ENCODE results near the gene HSF4.

HSF4 gene

DNA sequence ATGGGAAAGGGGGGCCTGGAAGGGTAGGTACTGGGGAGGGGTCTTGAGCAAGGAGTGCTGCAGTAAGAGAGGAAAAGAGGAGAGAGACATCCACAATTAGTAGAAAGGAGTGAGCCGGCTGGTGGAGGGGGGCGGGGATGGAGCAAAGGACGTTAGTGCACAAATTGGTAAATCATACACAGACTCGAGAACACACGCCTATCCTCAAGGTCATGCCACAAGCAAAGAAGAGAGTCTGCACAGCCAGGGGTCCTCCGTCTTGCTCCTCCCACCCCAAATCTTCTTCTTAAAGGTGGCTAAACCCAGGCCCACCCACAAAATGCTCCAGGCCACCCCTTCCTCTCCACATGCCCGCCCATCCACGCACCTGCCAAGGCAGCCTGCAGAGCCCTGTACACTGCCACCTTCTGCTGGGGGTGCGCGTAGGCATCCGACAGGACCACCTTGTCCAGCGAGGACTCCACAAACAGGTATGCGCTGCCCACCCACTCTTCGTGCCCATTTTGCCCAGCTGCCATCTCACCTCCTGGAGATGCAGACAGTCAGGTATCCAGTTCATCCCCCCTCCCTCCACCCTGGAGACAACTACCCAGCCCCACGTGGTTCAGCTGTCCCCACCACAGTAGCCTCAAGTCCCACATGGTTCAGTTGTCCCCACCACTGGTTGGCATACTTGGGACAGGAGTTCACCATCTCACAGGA is 8.3 kb upstream of the HSF4 start:
- Histone ChIP-seq H3K4me2 (ENCODE audit: low read depth, low read length, poor library complexity, severe bottlenecking) (no peak overlapping the region), H3K4me3 (ENCODE audit: low read length, poor library complexity, severe bottlenecking) (no peak overlapping the region), H3K79me2 (ENCODE audit: insufficient read depth, low read length) (peaks cover 5% of the 10 kb centered on the region; the same call in 1 of the 2 replicates), H3K9me3 (ENCODE audit: insufficient read depth, low read depth, low read length) (no peaks in the 10 kb centered on the region), H3K27me3 (ENCODE audit: insufficient read depth, low read length, poor library complexity, severe bottlenecking) (no peaks in the 10 kb centered on the region), H3K4me1 (ENCODE audit: insufficient read depth, low read length, poor library complexity, severe bottlenecking) (peaks cover 14% of the 10 kb centered on the region), H3K9ac (ENCODE audit: low read depth, low read length, poor library complexity, severe bottlenecking) (no peak overlapping the region), H2AFZ (ENCODE audit: low read length) (no peak overlapping the region), H3F3A (ENCODE audit: low read depth) (no peaks in the 10 kb centered on the region), H4K20me1 (ENCODE audit: insufficient read depth, low read length, poor library complexity, severe bottlenecking) (peaks cover 6% of the 10 kb centered on the region), H3K36me3 (ENCODE audit: insufficient read depth, low read length) (no peaks in the 10 kb centered on the region), H3K9me2 (replicated peaks; ENCODE audit: low read depth, low read length) (no peaks in the 10 kb centered on the region)
- TF ChIP-seq, protein P1, sequence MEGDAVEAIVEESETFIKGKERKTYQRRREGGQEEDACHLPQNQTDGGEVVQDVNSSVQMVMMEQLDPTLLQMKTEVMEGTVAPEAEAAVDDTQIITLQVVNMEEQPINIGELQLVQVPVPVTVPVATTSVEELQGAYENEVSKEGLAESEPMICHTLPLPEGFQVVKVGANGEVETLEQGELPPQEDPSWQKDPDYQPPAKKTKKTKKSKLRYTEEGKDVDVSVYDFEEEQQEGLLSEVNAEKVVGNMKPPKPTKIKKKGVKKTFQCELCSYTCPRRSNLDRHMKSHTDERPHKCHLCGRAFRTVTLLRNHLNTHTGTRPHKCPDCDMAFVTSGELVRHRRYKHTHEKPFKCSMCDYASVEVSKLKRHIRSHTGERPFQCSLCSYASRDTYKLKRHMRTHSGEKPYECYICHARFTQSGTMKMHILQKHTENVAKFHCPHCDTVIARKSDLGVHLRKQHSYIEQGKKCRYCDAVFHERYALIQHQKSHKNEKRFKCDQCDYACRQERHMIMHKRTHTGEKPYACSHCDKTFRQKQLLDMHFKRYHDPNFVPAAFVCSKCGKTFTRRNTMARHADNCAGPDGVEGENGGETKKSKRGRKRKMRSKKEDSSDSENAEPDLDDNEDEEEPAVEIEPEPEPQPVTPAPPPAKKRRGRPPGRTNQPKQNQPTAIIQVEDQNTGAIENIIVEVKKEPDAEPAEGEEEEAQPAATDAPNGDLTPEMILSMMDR (conservative IDR thresholded peaks at IDR 0.05; ENCODE audit: low read length): 0 out of 2 replicates have a peak, but pooled peaks have one; percentile 23
- no peak for TF ChIP-seq EZH2phosphoT487 (IDR thresholded peaks at IDR 0.05; ENCODE audit: borderline replicate concordance)

DNA sequence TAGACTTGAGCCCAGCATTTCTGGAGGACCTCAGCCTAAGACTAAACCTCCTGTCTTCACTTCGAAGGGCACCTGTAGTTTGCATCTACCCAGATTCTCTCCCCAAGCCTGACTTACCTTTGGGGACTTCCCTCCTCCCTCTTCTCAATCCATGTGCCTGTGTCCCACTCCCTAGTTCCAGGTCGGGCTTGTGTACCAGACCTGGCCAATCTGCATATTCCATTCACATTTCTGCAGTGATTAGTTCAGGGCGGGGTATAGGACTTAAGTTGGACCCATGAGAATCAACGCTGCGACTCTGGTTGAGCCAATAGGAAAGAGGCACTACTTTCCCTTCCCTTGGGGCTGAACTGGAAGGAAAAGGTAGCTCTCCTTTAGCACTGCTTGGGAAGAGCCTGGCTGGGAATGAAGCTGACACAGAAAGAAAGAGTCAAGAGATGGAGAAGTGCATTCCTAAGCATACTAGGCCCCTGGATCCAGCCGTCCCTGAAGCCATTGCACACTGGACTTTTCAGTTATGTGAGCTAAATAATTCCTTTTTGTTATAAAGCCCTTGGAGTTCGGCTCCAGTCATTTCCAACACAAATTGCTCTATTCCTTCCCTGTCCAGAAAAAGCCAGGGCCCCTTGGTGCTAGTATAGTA is 7.3 kb upstream of the HSF4 start:
- peaks cover 14% of the 10 kb centered on the region for H3K4me1 ChIP-seq (ENCODE audit: insufficient read depth, low read length, poor library complexity, severe bottlenecking)
- peaks cover 6% of the 10 kb centered on the region for H4K20me1 ChIP-seq (ENCODE audit: insufficient read depth, low read length, poor library complexity, severe bottlenecking)
- no peaks in the 10 kb centered on the region for H3K27me3 ChIP-seq (ENCODE audit: insufficient read depth, low read length, poor library complexity, severe bottlenecking)

DNA sequence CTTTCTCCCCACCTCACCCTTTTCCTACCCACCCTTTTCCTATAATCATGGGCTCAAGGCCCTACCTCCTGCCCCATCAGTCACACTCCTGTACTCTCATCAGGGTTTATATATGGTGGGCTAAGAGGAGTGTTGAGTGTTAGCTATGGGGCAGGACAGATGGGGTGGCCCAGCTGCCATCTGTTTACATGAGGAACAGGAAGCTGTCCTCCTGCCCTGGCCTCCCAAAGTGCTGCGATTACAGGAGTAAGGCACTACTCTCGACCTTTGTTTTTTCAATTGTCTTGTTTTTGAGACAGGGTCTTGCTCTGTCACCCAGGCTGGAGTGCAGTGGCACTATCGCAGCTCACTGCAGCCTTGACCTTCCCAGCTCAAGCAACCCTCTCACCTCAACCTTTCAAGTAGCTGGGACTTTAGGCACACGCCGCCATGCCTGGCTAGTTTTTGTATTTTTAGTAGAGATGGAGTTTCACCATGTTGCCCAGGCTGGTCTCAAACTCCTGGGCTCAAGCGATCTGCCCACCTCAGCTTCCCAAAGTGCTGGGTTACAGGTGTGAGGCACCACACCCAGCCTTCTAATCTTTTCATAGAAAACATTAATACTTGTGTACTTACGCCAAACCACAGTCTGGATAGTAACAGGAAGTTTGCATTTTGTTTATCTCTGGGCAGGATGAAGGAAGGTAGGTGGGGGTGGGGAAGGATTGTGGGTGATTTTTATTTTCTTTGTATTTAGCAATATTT is 6.5 kb upstream of the HSF4 start:
- H3K4me3 ChIP-seq (ENCODE audit: low read length, poor library complexity, severe bottlenecking): peak overlapping the region; percentile 89
- H3K79me2 ChIP-seq (ENCODE audit: insufficient read depth, low read length): peaks cover 5% of the 10 kb centered on the region; the same call in 1 of the 2 replicates
- no peaks in the 10 kb centered on the region for H3K27me3 ChIP-seq (ENCODE audit: insufficient read depth, low read length, poor library complexity, severe bottlenecking)
- no peak overlapping the region for H2AFZ ChIP-seq (ENCODE audit: low read length)
- no peaks in the 10 kb centered on the region for H3K36me3 ChIP-seq (ENCODE audit: insufficient read depth, low read length)
- peaks cover 14% of the 10 kb centered on the region for H3K4me1 ChIP-seq (ENCODE audit: insufficient read depth, low read length, poor library complexity, severe bottlenecking)
- no peaks in the 10 kb centered on the region for H3K9me2 ChIP-seq (replicated peaks; ENCODE audit: low read depth, low read length)
- H3F3A ChIP-seq (ENCODE audit: low read depth): no peaks in the 10 kb centered on the region
- H3K4me2 ChIP-seq (ENCODE audit: low read depth, low read length, poor library complexity, severe bottlenecking): peak overlapping the region; percentile 84
- H4K20me1 ChIP-seq (ENCODE audit: insufficient read depth, low read length, poor library complexity, severe bottlenecking): peaks cover 6% of the 10 kb centered on the region
- H3K9me3 ChIP-seq (ENCODE audit: insufficient read depth, low read depth, low read length): no peaks in the 10 kb centered on the region
- TF ChIP-seq, protein P1 (conservative IDR thresholded peaks at IDR 0.05; ENCODE audit: low read length): no peak
- no peak for TF ChIP-seq EZH2phosphoT487 (IDR thresholded peaks at IDR 0.05; ENCODE audit: borderline replicate concordance)
- peak overlapping the region; percentile 83 for H3K9ac ChIP-seq (ENCODE audit: low read depth, low read length, poor library complexity, severe bottlenecking)

More for the DNA sequence above, 7.3 kb upstream of the HSF4 start:
- no peaks in the 10 kb centered on the region for H3K9me2 ChIP-seq (replicated peaks; ENCODE audit: low read depth, low read length)
- H3K9me3 ChIP-seq (ENCODE audit: insufficient read depth, low read depth, low read length): no peaks in the 10 kb centered on the region
- no peak overlapping the region for H3K4me2 ChIP-seq (ENCODE audit: low read depth, low read length, poor library complexity, severe bottlenecking)
- no peak overlapping the region for H3K9ac ChIP-seq (ENCODE audit: low read depth, low read length, poor library complexity, severe bottlenecking)
- no peak overlapping the region for H2AFZ ChIP-seq (ENCODE audit: low read length)
- H3K79me2 ChIP-seq (ENCODE audit: insufficient read depth, low read length): peaks cover 5% of the 10 kb centered on the region; the same call in 1 of the 2 replicates
- no peaks in the 10 kb centered on the region for H3K36me3 ChIP-seq (ENCODE audit: insufficient read depth, low read length)
- no peak overlapping the region for H3K4me3 ChIP-seq (ENCODE audit: low read length, poor library complexity, severe bottlenecking)
- no peaks in the 10 kb centered on the region for H3F3A ChIP-seq (ENCODE audit: low read depth)
- TF ChIP-seq EZH2phosphoT487 (IDR thresholded peaks at IDR 0.05; ENCODE audit: borderline replicate concordance): no peak

Measured in Loucy (cell line).